ENCODE measurements around the gene ADISSP. TPM values are rescaled to one million over a fixed set of nuclear protein-coding genes. Genes with fewer than 3 reads are reported as not detected.

Gene ADISSP
- total and polyA plus RNA-seq, 2 of the 13 experiments (the other 11 are each of a cell fraction or from before 2014, with no cell fraction given) = 38.3 to 90.6 TPM

DNA sequence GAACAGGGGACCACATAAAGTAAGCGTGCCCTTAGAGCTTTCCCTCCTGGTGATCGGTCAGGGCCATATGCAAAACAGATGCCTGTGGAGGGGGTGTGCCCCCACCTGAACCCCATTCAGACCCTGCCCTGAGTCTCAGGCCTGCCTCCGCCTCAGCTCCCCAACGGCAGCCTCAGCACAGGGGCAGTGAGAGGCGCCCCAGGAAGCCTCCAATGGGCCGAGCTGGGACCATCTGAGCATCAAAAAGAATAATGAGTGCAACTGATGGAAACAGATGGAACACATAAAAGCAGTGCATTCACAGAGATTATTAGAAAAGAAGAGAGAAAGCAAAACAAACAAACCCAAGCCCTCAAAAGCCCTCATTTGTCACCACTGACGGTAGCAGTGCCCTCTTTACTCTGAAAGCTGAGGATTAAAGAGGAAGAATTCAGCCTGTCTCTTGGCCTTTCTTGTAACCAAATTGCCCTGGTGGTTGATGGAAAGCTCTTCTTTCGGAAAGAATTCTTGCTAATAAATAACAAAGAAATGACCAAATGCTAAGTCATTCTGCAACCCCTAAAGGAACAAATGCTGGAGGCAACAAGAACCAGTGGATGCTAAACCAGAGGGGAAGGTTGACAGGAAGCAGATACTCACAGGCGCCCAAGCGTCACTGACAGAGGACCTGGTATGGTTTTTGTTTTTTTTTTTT lies 6.8 kb downstream of the ADISSP start:
- peaks cover 25% of the 10 kb centered on the region for H3K4me1 ChIP-seq (ENCODE audit: insufficient read depth, low read length)
- TF ChIP-seq ZMYM2 (CRISPR knock-in tag; IDR thresholded peaks at IDR 0.05) (no peak), PTBP1 (IDR thresholded peaks at IDR 0.05; ENCODE audit: low read depth, low read length, poor library complexity, severe bottlenecking) (no peak), CEBPB (IDR thresholded peaks at IDR 0.05; ENCODE audit: borderline replicate concordance, low read depth, low read length) (no peak), NFAT5 (CRISPR knock-in tag; IDR thresholded peaks at IDR 0.05) (no peak), HBP1 (CRISPR knock-in tag; IDR thresholded peaks at IDR 0.05; ENCODE audit: low read depth) (no peak), STAT5B (CRISPR knock-in tag; IDR thresholded peaks at IDR 0.05) (no peak), PATZ1 (CRISPR knock-in tag; IDR thresholded peaks at IDR 0.05) (no peak), ZMAT3 (CRISPR knock-in tag; conservative IDR thresholded peaks at IDR 0.05) (no peak), ZNF546 (CRISPR knock-in tag; conservative IDR thresholded peaks at IDR 0.05) (no peak), MLLT10 (CRISPR knock-in tag; IDR thresholded peaks at IDR 0.05) (no peak)
- in situ Hi-C loops (cut with HindIII; ENCODE audit: extremely low pct_ligation_motif_present, low pct_unique_long_range_greater_than_20kb) = no loop called here
- no peak for ATAC-seq
- intact Hi-C loops (cut with micrococcal nuclease; ENCODE audit: unreplicated experiment) = no loop called here
- no peak overlapping the region for H3K9ac ChIP-seq (ENCODE audit: insufficient read depth, low read depth, low read length)
- H3K36me3 ChIP-seq (replicated peaks in 1 of 2; ENCODE audit: control insufficient read depth in 1 of 2, insufficient read depth in 2 of 2, low read length in 2 of 2) = peaks cover 30 to 33% of the 10 kb centered on the region in 2 experiments; a peak in 4 of 5 replicates
- no peaks in the 10 kb centered on the region for H4K20me1 ChIP-seq (ENCODE audit: insufficient read depth, low read length)
- no TSS peak for BruUV-seq (replicated peaks)
- 96% methylated on average over 10 of the region's 10 CpGs for WGBS (ENCODE audit: low lambda C conversion rate)
- no peak overlapping the region for H3K27ac ChIP-seq (ENCODE audit: extremely low read length, insufficient read depth, low read length)
- H3K4me3 ChIP-seq (replicated peaks in 1 of 3; ENCODE audit: insufficient read depth in 1 of 3, low read depth in 2 of 3, low read length in 3 of 3) = no peak overlapping the region
- no peak overlapping the region for H3K4me2 ChIP-seq (ENCODE audit: low read depth, low read length)
- peaks cover 10% of the 10 kb centered on the region for H3K79me2 ChIP-seq (ENCODE audit: insufficient read depth, low read length)
- DNase-seq (ENCODE audit: low spot score) = no peak
- CTCF ChIA-PET (ENCODE audit: low intra/inter-chr PET ratio, low total read pairs) = no interaction called here
- FAIRE-seq = no peak
- POLR2A ChIA-PET = interaction anchor here (0.8 to 2.0 kb wide), 3 partner anchors 8 to 21 kb away, joined by 3 to 6 read pairs (median 3); partner anchors contain the start of gene SPEF1
- no peak overlapping the region for H2AFZ ChIP-seq (ENCODE audit: low read length)
- no peaks in the 10 kb centered on the region for H3K9me3 ChIP-seq (ENCODE audit: low read length)
- no peaks in the 10 kb centered on the region for H3K27me3 ChIP-seq (ENCODE audit: control insufficient read depth in 1 of 2, insufficient read depth in 2 of 2, low read length in 2 of 2)

Data from HepG2 (cell line).